ENCODE measurements around the gene HMCN1. TPM values are rescaled to one million over a fixed set of nuclear protein-coding genes. Genes with fewer than 3 reads are reported as not detected.

HMCN1 gene
- total RNA-seq, 1 donor from 2014 or later, result 0.22 TPM

- intact Hi-C loops (cut with micrococcal nuclease), result no loop called here
Measured at GRCh38 chr1:185803241-185803640, 69.0 kb downstream of the HMCN1 start.

DNA sequence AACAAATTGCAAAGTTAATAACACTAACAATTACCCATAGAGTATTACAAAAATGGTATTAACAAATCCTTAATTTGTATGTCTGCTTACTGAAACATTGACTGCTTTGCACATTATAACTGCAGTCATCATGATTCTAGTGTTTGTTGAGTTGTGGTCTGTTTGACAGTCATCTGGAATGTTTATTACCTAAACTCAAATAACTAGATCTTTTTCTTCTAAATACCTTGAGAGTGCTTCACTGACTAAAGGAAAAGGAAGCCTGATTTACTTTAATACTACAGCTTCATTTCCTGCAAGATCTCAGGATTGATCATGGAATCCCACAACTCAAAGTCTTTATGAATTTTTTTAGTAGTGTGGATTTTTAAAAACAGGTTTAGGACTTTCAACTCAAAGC lies 70.0 kb downstream of the HMCN1 start:
- intact Hi-C loops (cut with micrococcal nuclease), result no loop called here

DNA sequence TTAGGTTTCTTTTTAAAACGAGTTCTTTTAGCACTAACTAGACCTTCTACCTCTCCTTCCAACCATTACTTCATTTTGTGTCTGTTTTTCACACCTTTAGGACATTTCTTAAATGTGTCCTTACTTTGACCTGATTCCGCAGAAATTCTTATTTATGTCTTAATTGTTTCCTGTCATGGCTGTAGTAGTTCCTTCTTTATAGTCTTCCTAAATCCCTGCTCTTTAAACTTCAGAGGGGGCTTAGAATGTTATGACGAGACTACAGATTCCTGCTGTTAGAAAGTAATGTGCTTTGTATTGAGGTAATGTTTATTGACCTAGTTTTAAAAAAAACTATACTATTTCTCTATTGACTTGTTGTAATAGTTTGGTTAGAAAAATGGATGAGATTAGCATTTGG lies 70.4 kb downstream of the HMCN1 start:
- intact Hi-C loops (cut with micrococcal nuclease), result no loop called here

- intact Hi-C loops (cut with micrococcal nuclease), result no loop called here
Measured at GRCh38 chr1:185807275-185807674, 73.1 kb downstream of the HMCN1 start.

- intact Hi-C loops (cut with micrococcal nuclease), result no loop called here
Measured at GRCh38 chr1:185808631-185809030, 74.4 kb downstream of the HMCN1 start.

DNA sequence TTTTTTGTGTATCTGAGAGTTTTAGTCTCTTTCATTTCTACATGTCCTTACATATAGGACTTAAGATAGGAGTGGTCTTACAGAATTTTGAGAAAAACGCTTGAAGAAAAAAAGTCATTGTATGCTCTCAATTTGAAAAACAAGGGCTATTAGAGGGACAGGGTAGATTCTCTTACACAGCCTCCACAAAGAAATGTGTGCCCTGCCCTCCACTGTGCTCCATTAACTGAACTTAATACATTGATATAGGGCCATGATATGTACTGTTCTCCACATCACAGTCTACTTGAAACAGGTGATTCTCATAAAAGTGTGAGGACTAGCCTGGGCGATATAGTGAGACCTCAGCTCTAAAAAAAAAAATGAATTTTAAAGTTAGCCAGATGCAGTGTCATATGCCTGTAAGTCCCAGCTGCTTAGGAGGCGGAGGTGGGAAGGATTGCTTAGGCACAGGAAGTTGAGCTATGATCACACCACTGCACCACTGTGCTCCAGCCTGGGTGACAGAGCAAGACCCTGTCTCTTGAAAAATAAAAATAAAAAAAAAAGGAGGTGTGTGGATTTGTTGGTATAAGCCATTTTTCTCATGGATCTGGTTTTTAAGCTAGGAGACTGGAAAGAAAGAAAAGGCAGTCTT lies 77.0 kb downstream of the HMCN1 start:
- intact Hi-C loops (cut with micrococcal nuclease), result no loop called here

DNA sequence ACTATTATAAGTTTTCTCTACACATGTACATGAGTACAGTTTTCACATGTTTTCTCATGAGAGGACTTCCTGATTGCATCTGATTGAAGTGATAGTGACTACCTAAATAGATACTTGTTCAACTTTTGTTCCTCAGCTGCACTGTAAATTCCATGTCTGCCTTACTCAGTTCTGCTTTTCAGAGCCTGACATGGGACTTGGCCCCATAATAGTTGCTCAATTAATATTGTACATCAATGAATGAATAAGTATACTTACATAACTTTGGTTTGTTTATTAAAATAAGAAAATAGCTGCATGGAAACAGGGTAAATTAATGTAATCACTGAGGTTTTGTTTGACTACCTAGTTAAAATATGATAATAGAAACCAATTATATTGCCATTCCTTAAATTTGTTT lies 78.7 kb downstream of the HMCN1 start:
- intact Hi-C loops (cut with micrococcal nuclease), result loop anchor here (1.0 to 2.0 kb wide), 4 partner anchors 399 to 1174 kb away; no protein-coding TSS in a partner anchor

GRCh38 chr1:185813401-185813979 lies 79.3 kb downstream of the HMCN1 start:
- intact Hi-C loops (cut with micrococcal nuclease), result loop anchor here (1.0 to 2.0 kb wide), 4 partner anchors 399 to 1173 kb away; no protein-coding TSS in a partner anchor

- intact Hi-C loops (cut with micrococcal nuclease), result no loop called here
Measured at GRCh38 chr1:185816460-185816859, 82.3 kb downstream of the HMCN1 start.

GRCh38 chr1:185819798-185820197 lies 85.6 kb downstream of the HMCN1 start:
- intact Hi-C loops (cut with micrococcal nuclease), result no loop called here

GRCh38 chr1:185821612-185822385 lies 87.6 kb downstream of the HMCN1 start:
- intact Hi-C loops (cut with micrococcal nuclease), result no loop called here

DNA sequence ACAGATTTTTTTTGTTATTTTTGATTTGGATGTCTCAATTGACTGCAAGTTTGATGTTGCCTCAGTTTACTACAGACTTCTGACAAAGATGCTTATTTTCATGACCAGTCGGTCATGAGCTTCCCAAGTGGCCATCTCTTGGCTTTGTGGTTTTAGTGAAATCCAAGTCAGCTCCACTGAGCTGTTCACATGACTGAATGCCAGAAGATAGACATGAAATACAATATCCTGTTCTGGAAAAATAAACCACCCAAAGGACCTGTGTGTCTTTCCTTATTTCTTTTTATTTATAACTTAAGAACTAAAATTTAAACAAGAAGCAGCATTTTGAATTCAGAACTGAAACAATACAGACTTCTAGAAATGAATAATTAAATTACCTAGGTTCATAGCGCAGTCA lies 89.3 kb downstream of the HMCN1 start:
- intact Hi-C loops (cut with micrococcal nuclease), result no loop called here

- intact Hi-C loops (cut with micrococcal nuclease), result no loop called here
Measured at GRCh38 chr1:185824106-185824505, 89.9 kb downstream of the HMCN1 start.

GRCh38 chr1:185825556-185825955 lies 91.4 kb downstream of the HMCN1 start:
- intact Hi-C loops (cut with micrococcal nuclease), result no loop called here

GRCh38 chr1:185834371-185834905 lies 100.2 kb downstream of the HMCN1 start:
- intact Hi-C loops (cut with micrococcal nuclease), result no loop called here

DNA sequence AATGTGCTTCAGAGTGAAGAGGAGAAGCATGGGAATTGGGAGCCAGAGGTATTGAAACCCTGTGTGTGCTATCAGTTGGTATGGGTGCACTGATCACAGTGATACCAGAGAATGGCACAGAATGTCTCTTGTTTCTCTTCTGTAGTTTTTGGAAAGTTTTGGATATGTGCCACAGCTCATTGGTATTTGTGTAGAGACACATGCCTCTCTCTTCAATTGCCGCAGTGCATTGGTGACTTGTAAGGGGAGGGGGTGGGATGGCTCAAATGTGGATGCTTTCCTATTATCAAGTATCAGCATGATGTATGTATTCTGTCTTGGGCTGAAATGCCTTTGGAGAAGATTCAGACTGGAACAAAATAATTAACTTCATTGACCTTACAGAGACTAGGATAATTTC lies 101.0 kb downstream of the HMCN1 start:
- intact Hi-C loops (cut with micrococcal nuclease), result no loop called here

- intact Hi-C loops (cut with micrococcal nuclease), result no loop called here
Measured at GRCh38 chr1:185837711-185838110, 103.5 kb downstream of the HMCN1 start.

DNA sequence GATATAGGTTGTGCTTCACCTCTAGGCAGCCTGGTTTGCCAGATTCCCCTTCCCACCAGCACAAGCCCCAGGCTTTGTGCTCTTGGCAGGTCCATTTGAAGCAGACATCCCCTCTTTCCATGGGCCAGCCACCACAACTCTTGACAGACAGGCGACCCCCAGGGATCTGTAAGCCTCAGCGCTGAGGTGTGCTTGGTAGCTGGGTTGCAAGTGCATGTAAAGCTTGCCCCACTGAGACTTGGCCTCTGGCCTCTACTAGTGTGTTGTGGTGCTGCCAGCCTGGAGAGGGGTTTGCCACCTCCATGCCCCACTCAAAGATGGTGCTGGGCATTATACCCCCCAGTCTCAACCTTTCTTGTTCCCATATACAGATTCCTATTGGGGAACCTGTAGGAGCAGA lies 103.9 kb downstream of the HMCN1 start:
- intact Hi-C loops (cut with micrococcal nuclease), result no loop called here

DNA sequence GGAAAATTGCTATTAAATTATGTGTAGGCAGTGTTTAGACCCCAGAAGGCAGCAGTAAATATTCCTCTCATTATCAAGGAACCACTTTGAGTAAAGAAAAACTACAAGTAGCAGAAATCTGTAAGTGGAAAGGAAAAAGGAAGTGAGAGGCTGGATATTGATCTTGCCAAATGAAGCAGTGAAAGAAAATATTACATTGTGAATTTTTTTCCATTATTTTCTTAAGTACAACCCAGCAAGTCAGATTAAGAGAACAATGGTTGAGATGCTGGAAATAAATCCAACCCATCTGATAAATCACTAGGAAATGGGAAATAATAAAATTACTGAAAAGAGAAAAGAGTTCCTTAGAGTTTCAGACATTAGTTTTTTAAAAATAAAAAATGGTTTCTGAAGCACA lies 106.7 kb downstream of the HMCN1 start:
- intact Hi-C loops (cut with micrococcal nuclease), result no loop called here

GRCh38 chr1:185843297-185843869 lies 109.2 kb downstream of the HMCN1 start:
- intact Hi-C loops (cut with micrococcal nuclease), result no loop called here

DNA sequence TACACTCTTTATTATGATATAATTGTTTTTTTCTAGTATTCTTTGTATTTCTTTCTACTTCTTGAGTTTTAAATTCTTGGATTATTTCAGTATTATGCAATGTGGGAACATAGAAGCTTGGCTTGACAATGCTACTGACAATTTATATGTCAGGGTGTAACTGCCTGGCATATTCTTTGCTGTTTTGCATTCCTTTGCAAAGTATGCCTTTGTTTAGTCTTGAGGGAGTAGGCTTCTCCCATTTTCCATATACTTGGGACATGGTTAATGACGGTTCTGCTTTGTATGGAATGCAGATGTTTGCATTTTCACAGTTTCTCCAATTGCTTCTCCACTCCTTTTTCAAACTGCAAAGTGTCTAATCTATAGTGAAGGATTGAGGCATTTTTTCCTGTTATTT lies 109.8 kb downstream of the HMCN1 start:
- intact Hi-C loops (cut with micrococcal nuclease), result no loop called here

Data from T-helper 1 cell treated with Interleukin-12 subunit alpha and Interleukin-12 subunit beta and Interleukin-4 antibody, amounts not matched to agents 30 ng/mL and 1 ng/mL, for 36 hours (primary cell).